ENCODE measurements around the gene HYAL3.
A peak's percentile ranks its signal among the peaks of the same experiment; 100 is the strongest.
"Not testable (repeated sequence)": the region's sequence is repeated elsewhere in the genome, so short reads cannot be mapped to it uniquely, and the experiment has no call there.

Gene HYAL3

GRCh38 chr3:50288387-50289007 is 10.7 kb downstream of the HYAL3 start:
- no peak for DNase-seq

GRCh38 chr3:50287262-50287661 is 11.9 kb downstream of the HYAL3 start:
- no peak for DNase-seq

- no peak for DNase-seq
Observed at GRCh38 chr3:50286322-50287227, 12.6 kb downstream of the HYAL3 start.

GRCh38 chr3:50284121-50284520 is 15.1 kb downstream of the HYAL3 start:
- DNase-seq = not testable (repeated sequence)

- DNase-seq = no peak
Observed at GRCh38 chr3:50279255-50280016, 19.8 kb downstream of the HYAL3 start.

- no peak for DNase-seq
Observed at GRCh38 chr3:50278880-50279224, 20.4 kb downstream of the HYAL3 start, which contains the start of gene LSMEM2. Gene LSMEM2, plus strand, starts transcription at chr3:50279087. Its CDS starts 27 bp downstream, at chr3:50279114.

GRCh38 chr3:50278123-50278879 is 20.9 kb downstream of the HYAL3 start:
- no peak for DNase-seq

- no peak for DNase-seq
Observed at GRCh38 chr3:50276762-50277101, 22.5 kb downstream of the HYAL3 start.

GRCh38 chr3:50275996-50276761 is 23.0 kb downstream of the HYAL3 start:
- peak; percentile 67 for DNase-seq

- no peak for DNase-seq
Observed at GRCh38 chr3:50275141-50275995, 23.8 kb downstream of the HYAL3 start.

GRCh38 chr3:50274371-50275104 is 24.7 kb downstream of the HYAL3 start:
- peak; percentile 88 for DNase-seq

GRCh38 chr3:50273689-50274065 is 25.5 kb downstream of the HYAL3 start:
- no peak for DNase-seq

- peak; percentile 89 for DNase-seq
Observed at GRCh38 chr3:50272911-50273688, 26.1 kb downstream of the HYAL3 start.

- not testable (repeated sequence) for DNase-seq
Observed at GRCh38 chr3:50272538-50272910, 26.7 kb downstream of the HYAL3 start.

- no peak for DNase-seq
Observed at GRCh38 chr3:50271314-50271936, 27.8 kb downstream of the HYAL3 start.

- no peak for DNase-seq
Observed at GRCh38 chr3:50270422-50271224, 28.6 kb downstream of the HYAL3 start.

- DNase-seq = no peak
Observed at GRCh38 chr3:50269977-50270413, 29.2 kb downstream of the HYAL3 start.

GRCh38 chr3:50269460-50269859 is 29.7 kb downstream of the HYAL3 start:
- no peak for DNase-seq

Data from hematopoietic multipotent progenitor cell treated with erythropoietin and hydrocortisone succinate and interleukin-3 and kit ligand, for 4 days (in vitro differentiated cells).